Measurements from ENCODE around the gene EMP1. TPM values are rescaled to one million over a fixed set of nuclear protein-coding genes. Genes with fewer than 3 reads are reported as not detected.
A peak's percentile ranks its signal among the peaks of the same experiment; 100 is the strongest.
"Not testable (repeated sequence)": the region's sequence is repeated elsewhere in the genome, so short reads cannot be mapped to it uniquely, and the experiment has no call there.

The EMP1 gene
- total and polyA plus RNA-seq, 2 donors (not counting 1 experiment from before 2014, with no cell fraction given), result 53.5 to 437 TPM

DNA sequence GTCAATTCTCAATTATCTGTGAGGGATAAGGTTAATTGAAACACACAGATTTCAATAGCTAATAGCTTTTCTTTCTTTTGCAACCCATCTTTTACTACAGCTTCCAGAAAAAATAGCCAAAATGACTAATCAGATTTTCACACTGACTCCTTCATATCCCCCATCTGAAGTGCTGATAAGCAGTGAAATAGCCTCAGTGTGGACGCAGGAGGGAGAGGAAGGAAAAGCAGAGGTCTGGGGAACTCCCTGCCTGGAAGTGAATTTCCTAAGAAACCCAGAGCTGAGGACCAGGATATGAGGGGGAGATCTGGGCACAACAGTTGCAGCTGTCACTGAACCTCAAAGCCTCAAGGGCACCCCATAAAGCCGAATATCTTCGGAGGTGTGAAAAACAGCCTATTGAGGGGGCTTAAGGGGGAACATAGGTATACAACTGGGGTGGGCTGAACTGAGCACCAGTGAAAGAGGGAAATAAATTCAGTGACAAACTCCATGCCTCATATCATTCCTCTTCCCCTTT lies 60.9 kb downstream of the EMP1 start:
- Histone ChIP-seq H3K4me2 (ENCODE audit: extremely low read depth, insufficient read depth, low read length) (no peak overlapping the region), H3K9ac (ENCODE audit: insufficient read depth, low read length) (no peak overlapping the region), H3K36me3 (ENCODE audit: control insufficient read depth, insufficient read depth, low read length) (no peaks in the 10 kb centered on the region), H3K9me3 (ENCODE audit: control insufficient read depth, insufficient read depth, low read depth, low read length) (no peaks in the 10 kb centered on the region), H3K79me2 (ENCODE audit: control insufficient read depth, insufficient read depth, low read length) (no peaks in the 10 kb centered on the region), H3K27me3 (ENCODE audit: control insufficient read depth, insufficient read depth, low read length) (no peaks in the 10 kb centered on the region), H3K4me3 (replicated peaks in 1 of 4; ENCODE audit: control extremely low read depth in 1 of 4, insufficient read depth in 1 of 4, low read depth in 3 of 4, low read length in 4 of 4) (no peak overlapping the region), H3K4me1 (ENCODE audit: control insufficient read depth, extremely low read depth, insufficient read depth, low read length) (peaks cover 3% of the 10 kb centered on the region), H2AFZ (ENCODE audit: low read length) (no peak overlapping the region), H3K27ac (ENCODE audit: insufficient read depth, low read length) (no peak overlapping the region), H4K20me1 (ENCODE audit: control insufficient read depth, extremely low read depth, insufficient read depth, low read length) (no peaks in the 10 kb centered on the region)
- TF ChIP-seq EZH2 (IDR thresholded peaks at IDR 0.05; ENCODE audit: low read length, missing control alignments), result no peak
- TF ChIP-seq, protein P1, sequence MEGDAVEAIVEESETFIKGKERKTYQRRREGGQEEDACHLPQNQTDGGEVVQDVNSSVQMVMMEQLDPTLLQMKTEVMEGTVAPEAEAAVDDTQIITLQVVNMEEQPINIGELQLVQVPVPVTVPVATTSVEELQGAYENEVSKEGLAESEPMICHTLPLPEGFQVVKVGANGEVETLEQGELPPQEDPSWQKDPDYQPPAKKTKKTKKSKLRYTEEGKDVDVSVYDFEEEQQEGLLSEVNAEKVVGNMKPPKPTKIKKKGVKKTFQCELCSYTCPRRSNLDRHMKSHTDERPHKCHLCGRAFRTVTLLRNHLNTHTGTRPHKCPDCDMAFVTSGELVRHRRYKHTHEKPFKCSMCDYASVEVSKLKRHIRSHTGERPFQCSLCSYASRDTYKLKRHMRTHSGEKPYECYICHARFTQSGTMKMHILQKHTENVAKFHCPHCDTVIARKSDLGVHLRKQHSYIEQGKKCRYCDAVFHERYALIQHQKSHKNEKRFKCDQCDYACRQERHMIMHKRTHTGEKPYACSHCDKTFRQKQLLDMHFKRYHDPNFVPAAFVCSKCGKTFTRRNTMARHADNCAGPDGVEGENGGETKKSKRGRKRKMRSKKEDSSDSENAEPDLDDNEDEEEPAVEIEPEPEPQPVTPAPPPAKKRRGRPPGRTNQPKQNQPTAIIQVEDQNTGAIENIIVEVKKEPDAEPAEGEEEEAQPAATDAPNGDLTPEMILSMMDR (conservative IDR thresholded peaks at IDR 0.05 in 1 of 2, IDR thresholded peaks at IDR 0.05 in 1 of 2; ENCODE audit: low read depth in 1 of 2, low read length in 2 of 2), result no peak
- peak in 1 of 2 donors; percentile 19 for DNase-seq (ENCODE audit: low read depth in 2 of 2)

DNA sequence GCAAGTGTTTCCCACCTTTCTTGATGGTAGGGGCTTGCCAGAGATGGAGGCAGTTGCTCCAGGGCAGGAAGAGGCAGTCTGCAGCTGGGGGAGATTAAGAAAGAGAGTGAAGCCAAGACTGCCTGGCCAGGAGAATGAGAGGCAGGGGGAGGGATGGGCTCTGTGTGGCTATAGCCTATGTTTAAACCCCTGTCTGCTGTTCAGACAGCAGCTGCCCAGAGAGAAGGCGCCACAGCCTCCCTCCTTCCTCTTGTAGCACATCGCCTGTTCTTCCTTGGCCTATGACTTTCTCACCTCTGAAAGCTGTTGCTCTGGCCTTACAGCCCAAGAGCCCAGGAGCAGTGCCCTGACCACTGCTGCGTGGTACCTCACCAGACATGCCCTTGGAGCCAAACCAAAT lies 61.7 kb downstream of the EMP1 start:
- DNase-seq (ENCODE audit: low read depth in 2 of 2), result no peak
- H3K4me3 ChIP-seq (replicated peaks in 1 of 4; ENCODE audit: control extremely low read depth in 1 of 4, insufficient read depth in 1 of 4, low read depth in 3 of 4, low read length in 4 of 4), result no peak overlapping the region
- TF ChIP-seq EZH2 (IDR thresholded peaks at IDR 0.05; ENCODE audit: low read length, missing control alignments), result no peak
- TF ChIP-seq, protein P1 (conservative IDR thresholded peaks at IDR 0.05 in 1 of 2, IDR thresholded peaks at IDR 0.05 in 1 of 2; ENCODE audit: low read depth in 1 of 2, low read length in 2 of 2), result no peak
- no peaks in the 10 kb centered on the region for H4K20me1 ChIP-seq (ENCODE audit: control insufficient read depth, extremely low read depth, insufficient read depth, low read length)
- no peak overlapping the region for H3K27ac ChIP-seq (ENCODE audit: insufficient read depth, low read length)
- no peaks in the 10 kb centered on the region for H3K79me2 ChIP-seq (ENCODE audit: control insufficient read depth, insufficient read depth, low read length)
- H2AFZ ChIP-seq (ENCODE audit: low read length), result no peak overlapping the region
- H3K9ac ChIP-seq (ENCODE audit: insufficient read depth, low read length), result no peak overlapping the region
- H3K27me3 ChIP-seq (ENCODE audit: control insufficient read depth, insufficient read depth, low read length), result no peaks in the 10 kb centered on the region
- no peaks in the 10 kb centered on the region for H3K36me3 ChIP-seq (ENCODE audit: control insufficient read depth, insufficient read depth, low read length)
- H3K9me3 ChIP-seq (ENCODE audit: control insufficient read depth, insufficient read depth, low read depth, low read length), result no peaks in the 10 kb centered on the region
- H3K4me1 ChIP-seq (ENCODE audit: control insufficient read depth, extremely low read depth, insufficient read depth, low read length), result peaks cover 3% of the 10 kb centered on the region
- H3K4me2 ChIP-seq (ENCODE audit: extremely low read depth, insufficient read depth, low read length), result peak overlapping the region; percentile 13

DNA sequence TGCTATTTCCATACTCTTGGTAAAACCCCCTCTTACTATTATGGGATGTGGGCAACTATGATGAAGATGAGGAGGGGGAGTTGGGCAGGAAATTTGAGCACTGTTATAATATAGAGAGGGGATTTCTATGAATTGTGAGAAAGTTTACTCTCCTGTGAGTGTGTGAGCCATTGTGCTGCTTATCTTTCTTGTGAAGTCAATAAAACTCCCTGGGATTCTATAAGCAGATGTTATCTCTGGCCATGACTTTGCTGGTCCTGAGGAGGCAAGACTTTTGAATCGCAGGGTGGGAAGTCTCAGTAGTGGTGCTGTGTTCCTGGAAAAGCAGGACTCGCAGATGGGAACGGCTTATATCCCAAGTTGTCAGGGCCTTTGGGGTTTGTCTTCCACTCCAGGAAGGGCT lies 62.2 kb downstream of the EMP1 start:
- TF ChIP-seq, protein P1 (conservative IDR thresholded peaks at IDR 0.05 in 1 of 2, IDR thresholded peaks at IDR 0.05 in 1 of 2; ENCODE audit: low read depth in 1 of 2, low read length in 2 of 2), result no peak
- TF ChIP-seq EZH2 (IDR thresholded peaks at IDR 0.05; ENCODE audit: low read length, missing control alignments), result no peak
- no peak overlapping the region for H3K27ac ChIP-seq (ENCODE audit: insufficient read depth, low read length)
- H3K36me3 ChIP-seq (ENCODE audit: control insufficient read depth, insufficient read depth, low read length), result no peaks in the 10 kb centered on the region
- no peak overlapping the region for H2AFZ ChIP-seq (ENCODE audit: low read length)
- no peaks in the 10 kb centered on the region for H3K27me3 ChIP-seq (ENCODE audit: control insufficient read depth, insufficient read depth, low read length)
- peaks cover 3% of the 10 kb centered on the region for H3K4me1 ChIP-seq (ENCODE audit: control insufficient read depth, extremely low read depth, insufficient read depth, low read length)
- no peak overlapping the region for H3K9ac ChIP-seq (ENCODE audit: insufficient read depth, low read length)
- no peak overlapping the region for H3K4me3 ChIP-seq (replicated peaks in 1 of 4; ENCODE audit: control extremely low read depth in 1 of 4, insufficient read depth in 1 of 4, low read depth in 3 of 4, low read length in 4 of 4)
- no peak for DNase-seq (ENCODE audit: low read depth in 2 of 2)
- H3K4me2 ChIP-seq (ENCODE audit: extremely low read depth, insufficient read depth, low read length), result no peak overlapping the region
- no peaks in the 10 kb centered on the region for H3K9me3 ChIP-seq (ENCODE audit: control insufficient read depth, insufficient read depth, low read depth, low read length)
- H4K20me1 ChIP-seq (ENCODE audit: control insufficient read depth, extremely low read depth, insufficient read depth, low read length), result no peaks in the 10 kb centered on the region
- H3K79me2 ChIP-seq (ENCODE audit: control insufficient read depth, insufficient read depth, low read length), result no peaks in the 10 kb centered on the region

DNA sequence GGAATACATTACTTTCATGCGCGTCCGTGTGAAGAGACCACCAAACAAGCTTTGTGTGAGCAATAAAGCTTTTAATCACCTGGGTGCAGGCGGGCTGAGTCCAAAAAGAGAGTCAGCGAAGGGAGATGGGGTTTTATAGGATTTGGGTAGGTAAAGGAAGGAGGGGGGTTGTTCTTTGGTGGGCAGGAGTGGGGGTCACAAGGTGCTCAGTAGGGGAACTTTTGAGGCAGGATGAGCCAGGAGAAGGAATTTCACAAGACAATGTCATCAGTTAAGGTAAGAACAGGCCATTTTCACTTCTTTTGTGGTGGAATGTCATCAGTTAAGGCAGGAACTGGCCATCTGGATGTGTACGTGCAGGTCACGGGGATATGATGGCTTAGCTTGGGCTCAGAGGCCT lies 63.1 kb downstream of the EMP1 start:
- not testable (repeated sequence) for H3K79me2 ChIP-seq (ENCODE audit: control insufficient read depth, insufficient read depth, low read length); H3K9ac ChIP-seq (ENCODE audit: insufficient read depth, low read length); DNase-seq (ENCODE audit: low read depth in 2 of 2); H3K27me3 ChIP-seq (ENCODE audit: control insufficient read depth, insufficient read depth, low read length); H3K4me2 ChIP-seq (ENCODE audit: extremely low read depth, insufficient read depth, low read length); H3K4me3 ChIP-seq (replicated peaks in 1 of 4; ENCODE audit: control extremely low read depth in 1 of 4, insufficient read depth in 1 of 4, low read depth in 3 of 4, low read length in 4 of 4); H4K20me1 ChIP-seq (ENCODE audit: control insufficient read depth, extremely low read depth, insufficient read depth, low read length); H3K4me1 ChIP-seq (ENCODE audit: control insufficient read depth, extremely low read depth, insufficient read depth, low read length); H3K36me3 ChIP-seq (ENCODE audit: control insufficient read depth, insufficient read depth, low read length); H2AFZ ChIP-seq (ENCODE audit: low read length); H3K27ac ChIP-seq (ENCODE audit: insufficient read depth, low read length); H3K9me3 ChIP-seq (ENCODE audit: control insufficient read depth, insufficient read depth, low read depth, low read length)

DNA sequence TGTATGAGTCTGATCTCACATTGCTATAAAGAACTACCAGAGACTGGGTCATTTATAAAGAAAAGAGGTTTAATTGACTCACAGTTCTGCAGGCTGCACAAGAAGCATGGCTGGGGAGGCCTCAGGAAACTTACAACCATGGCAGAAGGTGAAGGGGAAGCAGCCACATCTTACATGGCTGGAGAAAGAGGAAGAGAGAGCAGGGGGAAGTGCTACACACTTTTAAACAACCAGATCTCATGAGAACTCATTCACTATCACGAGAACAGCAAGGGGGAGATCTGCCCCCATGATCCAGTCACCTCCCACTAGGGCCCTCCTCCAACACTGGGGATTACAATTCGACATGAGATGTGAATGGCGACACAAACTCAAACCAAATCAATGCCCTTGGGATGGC lies 71.3 kb downstream of the EMP1 start:
- not testable (repeated sequence) for H3K9me3 ChIP-seq (ENCODE audit: control insufficient read depth, insufficient read depth, low read depth, low read length); H3K4me2 ChIP-seq (ENCODE audit: extremely low read depth, insufficient read depth, low read length); H3K9ac ChIP-seq (ENCODE audit: insufficient read depth, low read length); H3K79me2 ChIP-seq (ENCODE audit: control insufficient read depth, insufficient read depth, low read length); H4K20me1 ChIP-seq (ENCODE audit: control insufficient read depth, extremely low read depth, insufficient read depth, low read length); H3K36me3 ChIP-seq (ENCODE audit: control insufficient read depth, insufficient read depth, low read length); H3K4me3 ChIP-seq (replicated peaks in 1 of 4; ENCODE audit: control extremely low read depth in 1 of 4, insufficient read depth in 1 of 4, low read depth in 3 of 4, low read length in 4 of 4); H2AFZ ChIP-seq (ENCODE audit: low read length); H3K27me3 ChIP-seq (ENCODE audit: control insufficient read depth, insufficient read depth, low read length); H3K4me1 ChIP-seq (ENCODE audit: control insufficient read depth, extremely low read depth, insufficient read depth, low read length); H3K27ac ChIP-seq (ENCODE audit: insufficient read depth, low read length); DNase-seq (ENCODE audit: low read depth in 2 of 2)
